HepG2 (cell line): ENCODE data around the gene FBXL12. TPM values are rescaled to one million over a fixed set of nuclear protein-coding genes. Genes with fewer than 3 reads are reported as not detected.
A peak's percentile ranks its signal among the peaks of the same experiment; 100 is the strongest.

Experiments used
- FOXA3 ChIP-seq: IDR thresholded peaks from 2 replicates; pipeline ENCODE4 v1.6.1; 2016; ENCODE audit warnings: missing genetic modification reagents, missing compliant biosample characterization
- GMEB1 ChIP-seq: sonication (generic); formaldehyde crosslinking; IDR thresholded peaks from 2 replicates; pipeline ENCODE4 v1.5.1; 2020; ENCODE audit warnings: missing genetic modification reagents, mild to moderate bottlenecking, borderline replicate concordance
- HHEX ChIP-seq: IDR thresholded peaks from 2 replicates; pipeline ENCODE4 v1.6.1; 2016; ENCODE audit warnings: control low read depth
- NFKB2 ChIP-seq: sonication (generic); formaldehyde crosslinking; IDR thresholded peaks from 2 replicates; pipeline ENCODE4 v1.4.0; 2020; ENCODE audit warnings: missing genetic modification reagents, borderline replicate concordance
- REPIN1 ChIP-seq: sonication (generic); formaldehyde crosslinking; IDR thresholded peaks from 2 replicates; pipeline ENCODE4 v1.8.0; 2022; ENCODE audit warnings: missing genetic modification reagents, low read depth, mild to moderate bottlenecking, borderline replicate concordance
- SNAPC2 ChIP-seq: sonication (generic); formaldehyde crosslinking; IDR thresholded peaks from 2 replicates; pipeline ENCODE4 v1.8.1; 2022; ENCODE audit warnings: mild to moderate bottlenecking, missing genetic modification reagents
- TEAD3 ChIP-seq: optimal IDR thresholded peaks from 2 replicates; pipeline ENCODE3; 2016; ENCODE audit warnings: borderline replicate concordance
- ZNF160 ChIP-seq: sonication (generic); formaldehyde crosslinking; IDR thresholded peaks from 2 replicates; pipeline ENCODE4 v1.8.0; 2022; ENCODE audit warnings: mild to moderate bottlenecking, inconsistent platforms, missing genetic modification reagents
- ZNF552 ChIP-seq: sonication (generic); formaldehyde crosslinking; IDR thresholded peaks from 2 replicates; pipeline ENCODE4 v1.9.0; 2022; ENCODE audit warnings: missing genetic modification reagents, mild to moderate bottlenecking, borderline replicate concordance
- ZNF710 ChIP-seq: sonication (generic); formaldehyde crosslinking; IDR thresholded peaks from 2 replicates; pipeline ENCODE4 v1.5.0; 2020; ENCODE audit warnings: mild to moderate bottlenecking, missing genetic modification reagents, borderline replicate concordance
- polyA plus RNA-seq, 8 experiments: library from polyadenylated mRNA; depleted of rRNA in 3 of 8; stranded (reverse) in 7 of 8; unstranded in 1 of 8; fragments of >200 nt; fragmentation: Illumina TruSeq in 4 of 8; extraction: Trizol in 4 of 8; gene quantifications; 2 replicates each; pipeline versions ENCODE4 v1.2.1 to v1.2.3, GENCODE V29; 2011 to 2016; ENCODE audit warnings: low read depth in 4 of 8, missing spikeins in 1 of 8, mixed read lengths in 1 of 8; ENCODE audit not compliant: insufficient read depth in 1 of 8
- total RNA-seq, 5 experiments: library from RNA; depleted of rRNA; stranded (reverse); fragments of >200 nt; fragmentation: Illumina TruSeq; extraction: Trizol; gene quantifications; 2 replicates each; pipeline ENCODE4 v1.2.3, GENCODE V29; 2016; ENCODE audit warnings: low read depth in 1 of 5
- TF ChIP-seq, protein P1 (sequence below): sonication (generic); formaldehyde crosslinking; IDR thresholded peaks from 2 replicates; pipeline ENCODE4 v1.4.0; 2020; ENCODE audit warnings: mild to moderate bottlenecking, missing genetic modification reagents

FBXL12 gene
- total and polyA plus RNA-seq, 2 of the 13 experiments (the other 11 are each of a cell fraction or from before 2014, with no cell fraction given): 20.4 to 23.1 TPM

DNA sequence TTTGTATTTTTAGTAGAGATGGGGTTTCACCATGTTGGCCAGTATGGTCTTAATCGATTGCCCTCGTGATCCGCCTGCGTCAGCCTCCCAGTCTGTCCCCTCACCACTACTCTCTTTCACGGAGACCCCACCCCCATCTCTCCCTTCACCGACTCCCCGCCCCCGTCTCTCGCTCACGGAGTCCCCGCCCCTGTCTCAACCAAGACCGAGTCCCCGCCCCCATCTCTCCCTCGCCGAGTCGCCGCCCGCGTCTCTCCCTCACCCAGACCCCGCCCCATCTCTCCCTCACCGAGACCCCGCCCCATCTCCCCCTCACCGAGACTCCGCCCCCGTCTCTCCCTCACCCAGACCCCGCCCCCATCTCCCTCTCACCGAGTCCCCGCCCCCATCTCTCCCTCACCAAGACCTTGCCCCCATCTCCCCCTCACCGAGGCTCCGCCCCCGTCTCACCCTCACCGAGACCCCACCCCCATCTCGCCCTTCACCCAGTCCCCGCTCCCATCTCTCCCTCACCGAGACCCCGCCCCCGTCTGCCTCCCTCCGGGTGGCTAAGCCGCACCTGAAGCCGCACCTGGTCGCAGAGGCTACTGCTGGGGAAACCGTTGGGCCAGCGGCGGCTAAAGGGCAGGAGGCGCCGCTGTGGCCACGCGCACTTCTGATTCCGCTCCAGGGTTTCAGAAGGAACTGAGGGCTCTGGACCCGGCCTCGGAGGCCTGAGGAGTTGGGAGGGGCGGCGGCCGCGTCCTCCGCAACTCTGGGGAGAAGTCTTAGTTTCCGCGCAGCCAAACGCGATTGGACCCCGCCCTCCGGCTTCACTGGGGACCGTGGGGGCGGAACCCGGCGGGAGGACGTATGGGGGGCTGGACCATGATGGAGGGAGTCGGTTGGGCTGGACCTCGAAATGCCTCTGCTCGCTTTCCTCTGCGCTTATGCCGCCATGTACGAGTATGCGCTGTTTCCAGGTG, 33.2 kb downstream of the FBXL12 start (continued):
- TF ChIP-seq GMEB1 (CRISPR knock-in tag) (peak; percentile 69; the same call in 1 of the 2 replicates), HHEX (CRISPR knock-in tag) (no peak), REPIN1 (CRISPR knock-in tag) (peak; percentile 16; the same call in 1 of the 2 replicates), ZNF160 (CRISPR knock-in tag) (no peak), FOXA3 (CRISPR knock-in tag) (peak; percentile 22; the same call in 1 of the 2 replicates), TEAD3 (CRISPR knock-in tag) (peak; percentile 19), SNAPC2 (CRISPR knock-in tag) (0 out of 2 replicates have a peak, but pooled peaks have one; percentile 45), NFKB2 (CRISPR knock-in tag) (no peak), ZNF552 (0 out of 2 replicates have a peak, but pooled peaks have one; percentile 35), ZNF710 (CRISPR knock-in tag) (0 out of 2 replicates have a peak, but pooled peaks have one; percentile 37)
- TF ChIP-seq, protein P1, sequence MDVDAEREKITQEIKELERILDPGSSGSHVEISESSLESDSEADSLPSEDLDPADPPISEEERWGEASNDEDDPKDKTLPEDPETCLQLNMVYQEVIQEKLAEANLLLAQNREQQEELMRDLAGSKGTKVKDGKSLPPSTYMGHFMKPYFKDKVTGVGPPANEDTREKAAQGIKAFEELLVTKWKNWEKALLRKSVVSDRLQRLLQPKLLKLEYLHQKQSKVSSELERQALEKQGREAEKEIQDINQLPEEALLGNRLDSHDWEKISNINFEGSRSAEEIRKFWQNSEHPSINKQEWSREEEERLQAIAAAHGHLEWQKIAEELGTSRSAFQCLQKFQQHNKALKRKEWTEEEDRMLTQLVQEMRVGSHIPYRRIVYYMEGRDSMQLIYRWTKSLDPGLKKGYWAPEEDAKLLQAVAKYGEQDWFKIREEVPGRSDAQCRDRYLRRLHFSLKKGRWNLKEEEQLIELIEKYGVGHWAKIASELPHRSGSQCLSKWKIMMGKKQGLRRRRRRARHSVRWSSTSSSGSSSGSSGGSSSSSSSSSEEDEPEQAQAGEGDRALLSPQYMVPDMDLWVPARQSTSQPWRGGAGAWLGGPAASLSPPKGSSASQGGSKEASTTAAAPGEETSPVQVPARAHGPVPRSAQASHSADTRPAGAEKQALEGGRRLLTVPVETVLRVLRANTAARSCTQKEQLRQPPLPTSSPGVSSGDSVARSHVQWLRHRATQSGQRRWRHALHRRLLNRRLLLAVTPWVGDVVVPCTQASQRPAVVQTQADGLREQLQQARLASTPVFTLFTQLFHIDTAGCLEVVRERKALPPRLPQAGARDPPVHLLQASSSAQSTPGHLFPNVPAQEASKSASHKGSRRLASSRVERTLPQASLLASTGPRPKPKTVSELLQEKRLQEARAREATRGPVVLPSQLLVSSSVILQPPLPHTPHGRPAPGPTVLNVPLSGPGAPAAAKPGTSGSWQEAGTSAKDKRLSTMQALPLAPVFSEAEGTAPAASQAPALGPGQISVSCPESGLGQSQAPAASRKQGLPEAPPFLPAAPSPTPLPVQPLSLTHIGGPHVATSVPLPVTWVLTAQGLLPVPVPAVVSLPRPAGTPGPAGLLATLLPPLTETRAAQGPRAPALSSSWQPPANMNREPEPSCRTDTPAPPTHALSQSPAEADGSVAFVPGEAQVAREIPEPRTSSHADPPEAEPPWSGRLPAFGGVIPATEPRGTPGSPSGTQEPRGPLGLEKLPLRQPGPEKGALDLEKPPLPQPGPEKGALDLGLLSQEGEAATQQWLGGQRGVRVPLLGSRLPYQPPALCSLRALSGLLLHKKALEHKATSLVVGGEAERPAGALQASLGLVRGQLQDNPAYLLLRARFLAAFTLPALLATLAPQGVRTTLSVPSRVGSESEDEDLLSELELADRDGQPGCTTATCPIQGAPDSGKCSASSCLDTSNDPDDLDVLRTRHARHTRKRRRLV (CRISPR knock-in tag): 0 out of 2 replicates have a peak, but pooled peaks have one; percentile 35
